LNCaP clone FGC (cell line): Measurements from ENCODE around the gene SLC25A5.

Experiments
- DNase-seq: peaks from one replicate; pipeline ENCODE4 v3.0.0-alpha.2; 2011; ENCODE audit warnings: low read depth
- H3K4me3 ChIP-seq: 2 replicates; pipeline ENCODE4 v1.5.1; 2011; ENCODE audit warnings: mild to moderate bottlenecking, low read depth, low read length, control low read depth
- CTCF ChIP-seq: IDR thresholded peaks from 2 replicates; pipeline ENCODE4 v1.5.1; 2012; ENCODE audit warnings: mild to moderate bottlenecking; ENCODE audit not compliant: control insufficient read depth, insufficient read depth; ENCODE audit errors: extremely low read depth

SLC25A5 gene

GRCh38 chrX:119474615-119475388 is 6.6 kb downstream of the SLC25A5 start:
- DNase-seq = no peak
- no peak for TF ChIP-seq CTCF
- H3K4me3 ChIP-seq = no peak overlapping the region

- no peak for DNase-seq
- H3K4me3 ChIP-seq = no peak overlapping the region
- TF ChIP-seq CTCF = no peak
Measured at GRCh38 chrX:119475389-119476101, 7.3 kb downstream of the SLC25A5 start.

- no peak overlapping the region for H3K4me3 ChIP-seq
- DNase-seq = no peak
- no peak for TF ChIP-seq CTCF
Measured at GRCh38 chrX:119477812-119478232, 9.6 kb downstream of the SLC25A5 start.

- DNase-seq = no peak
- no peak overlapping the region for H3K4me3 ChIP-seq
- TF ChIP-seq CTCF = no peak
Measured at GRCh38 chrX:119478504-119478903, 10.3 kb downstream of the SLC25A5 start.

- H3K4me3 ChIP-seq = no peak overlapping the region
- DNase-seq = no peak
- TF ChIP-seq CTCF = no peak
Measured at GRCh38 chrX:119479845-119480244, 11.6 kb downstream of the SLC25A5 start.

GRCh38 chrX:119481323-119481801 is 13.1 kb downstream of the SLC25A5 start:
- no peak for TF ChIP-seq CTCF
- no peak overlapping the region for H3K4me3 ChIP-seq
- no peak for DNase-seq
